ENCODE measurements around the gene CAPZB.

Gene CAPZB

DNA sequence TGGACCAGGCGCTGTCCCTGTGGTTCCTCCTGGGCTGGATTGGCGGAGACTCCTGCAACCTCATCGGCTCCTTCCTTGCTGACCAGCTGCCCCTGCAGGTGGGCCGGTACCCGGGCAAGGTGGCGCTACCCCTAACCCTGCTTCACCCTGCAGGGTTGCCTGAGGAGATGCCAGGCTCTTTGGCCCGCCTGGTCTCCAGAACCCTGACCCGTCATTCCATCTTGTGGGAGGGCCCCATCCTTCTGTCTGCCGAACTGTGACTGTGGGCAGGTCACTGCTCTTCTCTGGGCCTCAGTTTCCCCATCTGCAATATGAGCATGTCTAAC, 160.7 kb downstream of the CAPZB start:
- DNase-seq = no peak

DNA sequence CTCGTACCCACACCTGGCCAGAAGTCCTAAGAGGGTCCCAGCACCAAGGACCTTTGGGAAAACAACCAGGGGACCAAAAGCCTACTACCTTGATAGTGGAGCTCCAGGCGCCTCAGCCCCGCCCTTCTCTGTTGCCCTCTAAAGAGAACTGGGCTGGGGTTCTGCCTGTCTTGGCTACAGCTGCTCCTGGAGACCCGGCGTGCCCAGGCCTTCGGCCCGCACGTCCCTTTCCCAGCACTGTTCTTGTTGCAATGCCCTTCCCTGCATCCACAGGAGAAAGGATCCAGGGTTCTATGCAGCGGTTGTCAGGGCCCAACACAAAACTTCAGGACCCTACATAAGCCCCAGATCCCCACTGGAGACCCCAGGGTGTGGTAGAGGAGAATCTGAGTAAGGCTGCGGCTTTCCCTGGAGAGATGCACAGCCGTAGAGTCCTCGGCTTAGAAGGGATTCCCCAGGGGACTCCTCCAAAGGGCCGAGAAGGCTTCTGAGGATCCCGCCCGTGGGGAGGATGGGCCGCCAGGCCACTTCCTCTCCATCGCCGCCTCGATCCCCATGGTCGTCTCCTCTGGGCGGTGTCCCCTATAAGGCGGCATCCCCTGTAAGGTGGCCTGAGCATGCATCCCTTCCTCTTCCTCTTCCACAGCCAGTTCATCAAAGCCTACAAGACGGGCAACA, 161.2 kb downstream of the CAPZB start:
- no peak for DNase-seq

GRCh38 chr1:19322481-19322880, 162.9 kb downstream of the CAPZB start:
- DNase-seq = no peak

GRCh38 chr1:19321071-19321470, 164.3 kb downstream of the CAPZB start:
- no peak for DNase-seq

GRCh38 chr1:19319196-19319595, 166.1 kb downstream of the CAPZB start:
- no peak for DNase-seq

GRCh38 chr1:19317126-19317910, 168.0 kb downstream of the CAPZB start:
- DNase-seq = no peak

DNA sequence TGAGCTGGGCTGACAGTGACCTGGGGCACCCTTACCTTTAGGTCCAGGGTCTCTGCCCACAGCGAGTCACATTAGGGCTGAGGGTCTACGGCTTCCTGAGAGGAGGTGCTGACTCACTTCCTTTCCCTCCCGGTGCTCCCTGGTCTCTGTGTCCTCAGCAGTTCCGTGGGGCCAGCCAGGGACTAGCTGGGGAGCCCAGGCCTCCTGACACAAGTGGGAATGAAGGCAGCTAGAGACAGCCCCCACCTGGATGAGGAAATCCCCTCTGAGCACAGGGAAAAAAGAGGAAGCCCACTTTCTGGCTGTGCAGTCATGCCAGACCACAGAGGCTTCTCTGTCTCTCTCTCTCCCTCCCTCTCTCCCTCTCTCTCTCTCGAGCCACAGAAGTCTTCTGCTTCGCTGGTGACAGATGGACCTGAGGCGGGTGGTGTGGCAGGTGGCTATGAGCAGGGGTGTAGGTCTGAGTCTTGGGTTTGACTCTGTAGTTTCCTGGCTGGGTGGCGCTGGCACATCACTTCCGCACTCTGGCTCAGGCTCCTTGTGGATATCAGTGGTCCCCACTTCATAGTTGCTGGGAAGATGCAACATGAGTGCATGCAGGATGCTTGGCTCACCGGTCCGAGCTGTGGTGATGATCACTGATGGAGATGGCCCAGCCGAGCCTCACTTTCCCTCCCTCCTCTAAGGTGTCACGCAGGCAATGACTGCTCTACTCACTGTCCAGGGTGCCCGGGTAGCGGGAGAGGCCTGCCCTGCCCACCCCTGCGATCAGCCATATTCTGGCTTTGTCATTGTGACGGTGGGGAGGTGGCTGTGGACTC, 169.8 kb downstream of the CAPZB start:
- DNase-seq = no peak

DNA sequence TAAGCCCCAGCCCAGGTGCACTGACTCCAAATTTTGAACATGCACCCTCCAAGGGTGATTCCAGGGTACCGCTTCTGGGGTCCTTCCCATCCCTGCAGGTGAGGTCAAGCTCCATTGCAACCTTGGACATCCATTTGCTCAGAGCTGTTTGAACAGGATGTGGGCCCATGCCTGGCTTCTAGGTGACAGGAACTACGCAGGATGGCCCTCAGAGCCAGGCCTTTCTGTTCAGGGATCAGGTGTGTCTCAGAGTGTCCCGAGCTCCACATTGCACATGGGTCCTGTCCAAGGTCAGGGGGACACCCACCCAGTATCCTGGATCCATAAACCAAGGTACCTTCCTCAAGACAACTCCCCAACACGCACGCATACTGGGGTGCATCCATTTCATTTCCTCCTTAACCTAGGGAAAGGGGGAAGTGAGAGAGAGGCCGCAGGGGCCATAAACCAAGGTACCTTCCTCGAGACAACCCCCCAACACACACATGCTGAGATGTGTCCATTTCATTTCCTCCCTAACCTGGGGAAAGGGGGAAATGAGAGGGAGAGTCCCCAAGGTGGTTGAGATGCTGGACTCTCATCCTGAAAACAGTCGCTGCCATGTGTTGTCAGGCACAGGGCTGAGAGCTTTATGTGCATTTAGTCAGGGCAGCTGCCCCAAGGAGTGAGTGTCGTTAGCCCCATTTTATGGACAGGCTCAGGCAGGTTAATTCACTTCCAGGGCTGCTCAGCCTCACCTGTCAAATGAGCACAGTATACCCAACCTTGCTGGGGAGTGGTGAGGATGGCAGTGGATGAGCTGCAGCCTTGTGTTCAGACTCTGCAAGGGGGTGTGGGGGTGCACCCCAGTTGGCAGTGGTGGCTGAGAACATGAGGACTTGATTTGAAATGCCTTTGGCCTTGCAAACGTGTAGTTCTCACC, 171.1 kb downstream of the CAPZB start:
- DNase-seq = no peak

GRCh38 chr1:19313636-19313959, 171.7 kb downstream of the CAPZB start:
- DNase-seq = no peak

DNA sequence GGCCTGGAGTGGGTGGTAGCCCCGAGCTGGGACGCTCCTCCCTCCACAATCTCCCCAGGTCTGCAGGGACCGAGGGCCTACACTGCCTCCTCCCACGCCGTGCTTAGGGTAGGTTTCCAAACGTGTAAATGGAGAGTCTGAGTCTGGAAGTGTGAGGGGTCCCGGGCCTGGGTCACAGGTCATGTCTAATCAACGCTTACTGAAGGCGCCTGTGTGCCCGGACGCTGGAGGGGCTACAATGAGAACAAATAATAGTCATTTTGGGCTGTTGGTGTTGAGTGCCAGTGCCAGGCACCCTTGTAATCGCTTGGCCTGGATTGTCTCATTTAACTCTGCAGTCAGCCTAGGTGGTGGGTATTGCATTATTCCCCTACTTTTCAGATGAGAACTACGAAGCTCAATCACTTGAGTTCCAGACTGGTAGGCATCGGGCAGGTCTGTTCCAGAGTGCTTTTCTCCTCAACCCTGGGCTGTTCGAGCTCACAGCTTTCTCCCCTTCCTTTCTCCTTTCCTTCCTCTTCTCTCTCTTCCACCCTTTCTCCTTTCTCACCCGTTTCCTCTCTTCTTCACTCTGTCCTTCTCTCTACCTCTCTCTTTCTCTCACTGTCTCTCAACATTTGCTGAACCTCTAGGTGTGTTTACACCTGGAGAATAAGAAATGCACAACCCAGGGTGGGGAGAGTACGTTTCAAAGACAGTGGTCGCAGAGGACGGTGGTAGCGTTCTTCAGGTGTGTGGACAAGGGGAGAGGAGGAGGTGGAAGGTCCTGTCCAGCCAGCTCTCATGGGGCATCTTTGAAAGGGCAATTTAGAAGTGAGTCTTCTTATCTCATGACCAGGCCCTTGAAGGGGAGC, 172.3 kb downstream of the CAPZB start:
- DNase-seq = no peak

DNA sequence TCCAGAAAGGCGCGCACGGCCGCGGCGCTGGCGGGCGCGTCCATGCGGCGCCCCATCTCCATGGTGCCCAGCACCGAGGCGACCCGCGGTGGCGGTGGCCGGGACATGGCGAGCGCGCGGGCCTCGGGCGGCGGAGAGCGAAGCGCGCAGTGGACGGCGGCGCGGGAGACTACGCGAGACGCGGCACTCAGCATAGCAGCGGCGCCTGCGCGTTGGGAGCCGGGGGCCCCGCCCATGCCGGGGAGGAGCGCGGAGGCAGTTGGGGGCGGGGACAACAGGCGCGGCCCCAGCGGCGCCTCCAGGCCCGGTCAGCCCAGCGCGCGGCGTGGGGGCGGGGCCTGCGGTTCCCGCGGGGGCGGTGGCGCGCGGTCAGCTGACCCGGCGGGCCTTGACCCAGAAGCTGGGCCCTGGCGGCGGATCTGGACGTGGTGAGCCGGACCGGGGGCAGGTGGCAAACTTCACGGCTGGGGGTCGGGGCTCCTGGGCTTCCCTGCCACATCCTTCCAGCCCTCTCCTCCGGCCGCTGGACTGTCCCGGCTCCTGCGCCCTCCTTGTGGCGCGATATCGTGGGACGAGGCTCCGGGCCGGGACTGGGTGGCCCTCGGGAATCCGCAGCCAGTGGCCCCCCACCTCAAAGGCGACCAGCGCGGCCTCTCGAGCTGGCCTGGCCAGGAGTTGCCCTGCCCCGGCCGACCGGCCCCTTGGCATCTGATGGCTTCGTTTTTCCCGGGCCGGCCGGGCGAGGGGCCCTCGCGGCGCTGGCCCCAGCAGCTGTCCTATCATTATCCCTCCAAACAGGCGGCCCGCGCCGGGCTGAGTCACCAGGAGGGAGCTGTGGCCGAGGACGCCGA, 173.2 kb downstream of the CAPZB start, which contains the start of the genes AKR7A2 and SLC66A1:
Gene AKR7A2 (minus strand): TSS at position 214 of the 851 bp plus-strand sequence. CDS start 20 bp downstream, at position 194.
Gene SLC66A1 (plus strand): TSS at position 396 of the 851 bp plus-strand sequence. CDS start 5,352 bp downstream, outside the sequence.
- DNase-seq = peak; percentile 86 to 87

- DNase-seq = peak in 1 of 2 donors; percentile 14
Observed at GRCh38 chr1:19311503-19311930, 173.8 kb downstream of the CAPZB start.

- DNase-seq = no peak
Observed at GRCh38 chr1:19310720-19311502, 174.4 kb downstream of the CAPZB start.

- DNase-seq = no peak
Observed at GRCh38 chr1:19310061-19310460, 175.3 kb downstream of the CAPZB start.

DNA sequence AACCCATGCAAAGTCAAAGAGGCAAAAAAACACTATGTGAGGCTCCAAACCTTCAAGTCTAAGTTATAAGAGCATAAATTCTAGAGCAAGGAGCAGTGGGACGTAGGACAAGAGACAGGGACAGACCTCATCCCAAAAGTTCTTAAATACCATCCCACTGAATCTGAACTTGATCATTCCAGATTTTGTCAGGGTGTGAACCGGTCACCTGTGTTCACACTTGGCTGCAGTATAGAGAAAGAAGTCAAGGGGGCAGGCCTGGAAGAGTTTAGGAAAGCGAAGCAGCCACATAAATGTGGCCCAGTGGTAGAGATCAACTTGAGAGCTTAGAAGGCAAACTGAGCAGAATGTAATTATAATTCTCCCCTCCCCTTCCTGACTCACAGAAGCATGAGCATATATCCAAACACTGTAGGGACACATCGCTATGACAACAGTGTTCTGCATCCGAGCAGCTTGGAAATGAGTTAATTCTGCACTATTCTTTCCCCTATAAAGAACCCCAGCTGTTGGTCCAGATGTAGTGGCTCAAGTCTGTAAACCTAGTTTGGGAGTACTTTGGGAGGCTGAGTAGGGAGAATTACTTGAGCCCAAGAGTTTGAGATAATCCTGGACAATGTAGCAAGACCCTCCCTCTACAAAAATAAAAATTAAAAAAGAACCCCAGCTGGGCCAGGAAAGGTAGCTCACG, 176.1 kb downstream of the CAPZB start:
- DNase-seq = no peak

- no peak for DNase-seq
Observed at GRCh38 chr1:19308509-19308907, 176.8 kb downstream of the CAPZB start.

DNA sequence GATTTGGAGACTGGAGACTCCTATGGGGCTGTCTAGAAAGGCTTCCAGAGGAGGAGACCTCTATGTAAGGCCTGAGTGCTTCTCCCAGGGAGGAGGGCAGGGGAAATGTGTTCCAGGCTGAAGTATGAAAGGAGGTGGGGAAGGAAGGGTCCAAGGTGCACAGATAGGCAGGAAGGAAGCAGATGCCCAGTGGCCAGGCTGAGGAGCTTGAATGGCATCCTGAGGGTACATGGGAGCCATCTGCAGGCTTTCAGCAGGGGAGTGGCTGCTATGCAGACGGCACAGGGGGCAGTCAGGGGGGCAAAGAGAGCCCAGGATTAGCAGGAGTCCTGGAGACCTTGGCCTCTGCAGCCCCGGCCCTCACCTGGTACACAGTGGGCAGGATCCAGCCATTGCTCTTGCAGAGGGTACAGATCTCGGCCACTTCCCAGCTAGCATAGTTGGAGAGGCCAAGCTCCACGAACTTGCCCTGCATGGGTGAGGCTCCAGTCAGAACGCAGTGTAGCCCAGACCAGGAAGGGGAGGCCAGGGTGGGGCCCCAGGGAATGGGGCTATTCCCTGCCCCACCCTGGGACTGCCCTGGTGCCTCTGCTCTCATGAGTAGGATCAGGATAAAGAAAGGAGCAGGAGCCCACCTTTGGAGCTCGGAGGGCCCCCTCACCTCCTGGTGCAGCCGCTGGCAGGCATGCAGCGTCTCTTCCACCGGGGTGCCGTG, 177.4 kb downstream of the CAPZB start:
- no peak for DNase-seq

GRCh38 chr1:19306941-19307340, 178.4 kb downstream of the CAPZB start:
- DNase-seq = no peak
